D341Med (cell line): Measurements from ENCODE around the gene FAM156A.
"Not testable (repeated sequence)": the region's sequence is repeated elsewhere in the genome, so short reads cannot be mapped to it uniquely, and the experiment has no call there.

Experiments
- DNase-seq: peaks from one replicate; pipeline ENCODE4 v3.0.0; 2012; ENCODE audit warnings: low spot score

Gene FAM156A

DNA sequence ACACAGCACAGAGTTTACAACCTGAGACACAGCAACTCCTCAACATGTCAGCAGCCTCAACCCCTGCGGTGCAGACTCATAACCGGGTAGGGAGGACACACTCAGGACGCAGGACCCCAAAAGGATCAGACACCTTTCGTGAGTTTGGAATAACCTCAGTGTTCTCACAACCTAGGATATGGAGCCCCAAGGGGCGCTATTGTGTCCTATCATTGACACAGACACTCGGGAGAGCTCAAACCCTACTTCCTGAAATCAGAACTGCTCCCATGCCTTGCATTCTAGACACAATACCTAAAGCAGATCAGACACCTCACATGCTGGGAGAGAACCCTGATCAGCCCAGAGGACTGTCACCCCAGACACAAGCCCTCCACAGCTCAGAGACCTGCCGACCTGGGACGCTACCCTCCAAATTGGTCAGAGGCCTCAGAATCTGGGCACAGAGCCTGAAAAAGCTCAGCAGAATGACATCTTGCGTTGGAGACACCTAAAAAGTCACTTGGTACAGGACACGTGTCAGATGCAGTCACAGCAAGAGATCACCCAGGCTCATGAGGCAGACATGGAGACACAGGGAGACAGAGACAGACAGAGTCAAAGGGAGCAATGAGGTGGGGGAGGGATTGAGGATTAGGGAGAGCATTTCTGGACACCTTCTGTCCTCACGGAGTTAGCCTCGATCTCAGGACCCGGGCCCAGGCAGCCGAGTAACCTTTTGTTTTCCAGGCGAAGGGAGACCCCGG, 8.8 kb upstream of the FAM156A start:
- DNase-seq, result not testable (repeated sequence)

- DNase-seq, result not testable (repeated sequence)
Measured at GRCh38 chrX:52958961-52959360, 643 bp upstream of the FAM156A start.

- DNase-seq, result not testable (repeated sequence)
Measured at GRCh38 chrX:52949884-52950283, 8.4 kb downstream of the FAM156A start.

GRCh38 chrX:52949325-52949724, 9.0 kb downstream of the FAM156A start:
- not testable (repeated sequence) for DNase-seq

- DNase-seq, result not testable (repeated sequence)
Measured at GRCh38 chrX:52948265-52948664, 10.1 kb downstream of the FAM156A start.

DNA sequence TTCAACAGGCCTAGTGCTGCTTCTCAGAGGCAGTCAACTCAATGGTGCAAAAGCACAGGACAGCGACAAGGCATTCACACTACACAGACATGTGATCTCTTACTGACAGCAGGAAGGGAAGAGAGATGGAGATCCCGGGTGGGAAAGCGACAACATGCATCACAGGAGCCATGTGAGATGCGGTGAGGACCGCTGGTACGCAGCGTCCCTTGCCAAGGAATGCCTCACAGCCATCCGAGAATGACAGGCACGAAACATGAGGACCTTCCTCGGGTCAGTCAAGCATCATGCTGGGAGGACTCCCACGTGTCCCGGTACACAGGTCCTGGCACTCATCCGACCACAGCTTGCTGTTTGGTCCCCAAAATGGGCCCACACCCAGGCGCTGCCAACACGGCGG, 10.8 kb downstream of the FAM156A start:
- not testable (repeated sequence) for DNase-seq

- DNase-seq, result not testable (repeated sequence)
Measured at GRCh38 chrX:52945838-52946494, 12.4 kb downstream of the FAM156A start.

DNA sequence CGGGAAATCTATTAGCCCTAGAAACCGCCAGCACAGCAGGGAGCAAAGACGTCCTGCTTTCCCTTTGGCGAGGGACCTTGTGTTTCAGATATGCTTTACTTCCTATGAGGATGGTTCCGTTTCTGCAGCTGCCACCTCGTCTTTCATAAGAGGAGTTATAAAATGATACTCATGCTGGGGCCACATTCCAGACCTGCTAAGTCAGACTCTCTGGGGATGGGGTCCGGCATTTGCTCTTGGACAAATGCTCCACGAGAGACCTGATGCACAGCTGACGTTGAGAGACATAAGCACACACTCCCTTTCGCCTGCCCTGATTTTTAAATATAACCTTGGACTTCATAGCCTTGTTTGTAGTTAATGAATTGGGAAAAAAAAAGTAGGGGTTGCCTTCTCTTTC, 16.6 kb downstream of the FAM156A start:
- DNase-seq, result not testable (repeated sequence)

DNA sequence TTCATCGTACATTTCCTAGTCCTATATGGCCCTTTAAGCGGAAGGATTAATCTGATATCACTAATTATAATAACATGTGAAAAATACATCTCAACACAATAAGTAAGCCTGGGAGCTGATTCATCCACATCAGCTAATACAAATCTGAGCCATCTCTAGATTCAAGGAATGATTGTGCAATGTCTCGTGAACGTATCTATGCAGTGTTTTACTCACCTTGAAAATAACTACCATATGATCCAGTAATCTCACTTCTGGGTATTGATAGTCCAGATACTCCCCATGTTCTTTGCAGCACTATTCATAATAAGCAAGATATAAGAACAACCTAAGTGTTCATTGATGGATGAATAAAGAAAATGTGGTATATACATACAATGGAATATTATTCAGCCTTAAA, 17.6 kb downstream of the FAM156A start:
- DNase-seq, result not testable (repeated sequence)

GRCh38 chrX:52935470-52935784, 22.9 kb downstream of the FAM156A start:
- not testable (repeated sequence) for DNase-seq

GRCh38 chrX:52934704-52935469, 23.4 kb downstream of the FAM156A start:
- peak; percentile 86 for DNase-seq

GRCh38 chrX:52933976-52934703, 24.2 kb downstream of the FAM156A start:
- no peak for DNase-seq

- no peak for DNase-seq
Measured at GRCh38 chrX:52933213-52933612, 25.1 kb downstream of the FAM156A start.

- DNase-seq, result not testable (repeated sequence)
Measured at GRCh38 chrX:52930214-52930613, 28.1 kb downstream of the FAM156A start.

DNA sequence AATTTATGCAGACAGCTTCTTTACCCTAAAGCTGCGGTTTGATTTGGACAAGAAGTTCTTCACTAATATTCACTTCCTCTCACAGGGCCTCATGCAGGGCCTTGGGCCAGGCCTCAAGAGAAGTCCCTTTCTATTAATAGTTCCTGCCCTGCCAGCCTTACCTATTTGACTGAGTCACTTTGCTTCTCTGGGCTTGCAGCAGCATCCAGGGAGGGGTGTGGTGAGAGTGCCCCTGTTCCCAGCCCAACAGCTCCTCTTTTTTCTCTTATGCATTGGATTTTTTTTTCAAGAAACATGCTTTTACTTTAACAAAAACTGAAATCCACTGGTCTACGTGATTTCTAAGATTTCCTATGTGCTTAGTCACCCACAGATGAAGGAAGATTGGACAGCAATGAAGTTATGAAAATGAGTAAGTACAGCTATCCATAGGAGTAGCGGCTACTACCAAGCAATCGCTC, 34.5 kb downstream of the FAM156A start:
- no peak for DNase-seq

- DNase-seq, result not testable (repeated sequence)
Measured at GRCh38 chrX:52914704-52915103, 43.6 kb downstream of the FAM156A start.

- DNase-seq, result not testable (repeated sequence)
Measured at GRCh38 chrX:52913681-52914080, 44.6 kb downstream of the FAM156A start.

- DNase-seq, result not testable (repeated sequence)
Measured at GRCh38 chrX:52909313-52909969, 48.9 kb downstream of the FAM156A start.

GRCh38 chrX:52907900-52908299, 50.4 kb downstream of the FAM156A start:
- DNase-seq, result not testable (repeated sequence)

DNA sequence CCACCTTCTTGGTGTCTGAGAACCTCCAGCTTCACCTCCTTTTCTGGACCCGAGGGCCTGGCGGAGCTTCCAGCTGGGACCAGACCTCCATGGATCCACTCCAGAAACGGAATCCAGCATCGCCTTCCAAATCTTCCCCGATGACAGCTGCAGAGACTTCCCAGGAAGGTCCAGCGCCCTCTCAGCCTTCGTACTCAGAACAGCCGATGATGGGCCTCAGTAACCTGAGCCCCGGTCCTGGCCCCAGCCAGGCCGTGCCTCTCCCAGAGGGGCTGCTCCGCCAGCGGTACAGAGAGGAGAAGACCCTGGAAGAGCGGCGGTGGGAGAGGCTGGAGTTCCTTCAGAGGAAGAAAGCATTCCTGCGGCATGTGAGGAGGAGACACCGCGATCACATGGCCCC, 51.2 kb downstream of the FAM156A start:
- DNase-seq, result not testable (repeated sequence)

DNA sequence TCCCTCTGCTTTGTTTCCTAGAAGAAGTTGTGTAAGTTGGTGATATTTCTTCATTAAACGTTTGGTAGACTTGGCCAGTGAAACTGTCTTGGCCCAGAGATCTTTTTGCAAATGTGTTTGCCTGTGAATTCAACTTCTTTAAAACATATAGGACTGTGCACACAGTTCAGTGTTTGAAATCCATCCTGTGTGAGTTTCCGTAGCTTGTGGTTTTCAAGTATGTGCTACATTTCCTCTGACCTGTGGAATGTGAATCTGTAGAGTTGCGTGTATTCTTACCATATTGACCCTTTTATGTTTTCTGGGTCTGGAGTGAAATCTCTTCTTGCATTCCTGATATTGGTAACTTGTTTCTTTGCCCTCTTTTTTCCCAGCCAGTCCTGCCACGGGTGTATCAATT, 52.2 kb downstream of the FAM156A start:
- not testable (repeated sequence) for DNase-seq
